K562 (cell line): ENCODE results near the gene SHISA4.
"Not testable (repeated sequence)": the region's sequence is repeated elsewhere in the genome, so short reads cannot be mapped to it uniquely, and the experiment has no call there.

Experiments used
- BCL6 ChIP-seq: fragments of 250-450 bp; sonication (Bioruptor Pico); IDR thresholded peaks from 2 replicates; pipeline ENCODE4 v1.4.0; 2020
- CTCF ChIP-seq, 3 experiments: IDR thresholded peaks in 2 of 3; conservative IDR thresholded peaks in 1 of 3; 2 replicates each; pipeline ENCODE4 v1.5.1; 2011 to 2012; ENCODE audit warnings: low read length in 3 of 3, mild to moderate bottlenecking in 3 of 3, control low read depth in 2 of 3, improper control_type of control experiment in 1 of 3, inconsistent platforms in 1 of 3, low read depth in 1 of 3, mixed read lengths in 1 of 3, moderate library complexity in 1 of 3; ENCODE audit not compliant: insufficient read depth in 2 of 3
- EZH2 ChIP-seq: IDR thresholded peaks from 2 replicates; pipeline ENCODE4 v1.6.1; 2012; ENCODE audit warnings: low read depth, mild to moderate bottlenecking, inconsistent platforms, low read length, borderline replicate concordance
- IRF9 ChIP-seq: fragments of 450-650 bp; IDR thresholded peaks from 2 replicates; pipeline ENCODE4 v1.6.1; 2016; ENCODE audit warnings: missing biosample characterization, missing genetic modification characterization
- SAP30 ChIP-seq: fragments of 200-600 bp; sonication (generic); IDR thresholded peaks from 2 replicates; pipeline ENCODE4 v1.6.1; 2012; ENCODE audit warnings: borderline replicate concordance, low read depth, mild to moderate bottlenecking, moderate library complexity, low read length, control low read depth, inconsistent platforms; ENCODE audit not compliant: insufficient read depth, poor library complexity, severe bottlenecking
- ZNF41 ChIP-seq: fragments of 250-450 bp; sonication (Bioruptor Pico); conservative IDR thresholded peaks from 2 replicates; pipeline ENCODE4 v1.4.0; 2020; ENCODE audit warnings: mild to moderate bottlenecking

GRCh38 chr1:201839089-201839488 is 49.6 kb upstream of the SHISA4 start:
- not testable (repeated sequence) for TF ChIP-seq BCL6 (CRISPR knock-in tag); CTCF (IDR thresholded peaks at IDR 0.05 in 2 of 3, conservative IDR thresholded peaks at IDR 0.05 in 1 of 3; ENCODE audit: insufficient read depth in 2 of 3, low read depth in 1 of 3, low read length in 3 of 3); IRF9 (tag); ZNF41 (CRISPR knock-in tag); SAP30; EZH2
